Right cardiac atrium (tissue), 5 donors: ENCODE data around the gene DHRSX. TPM values are rescaled to one million over a fixed set of nuclear protein-coding genes. Genes with fewer than 3 reads are reported as not detected.
"Not testable (repeated sequence)": the region's sequence is repeated elsewhere in the genome, so short reads cannot be mapped to it uniquely, and the experiment has no call there.

Experiments used
- ATAC-seq, 2 donors: fragments of 200-7000 bp; cut with Tn5 transposase; one replicate each; pipeline versions ENCODE4 v1.8.0 to v1.9.1; 2020; ENCODE audit warnings: moderate library complexity in 2 of 2, mild to moderate bottlenecking in 1 of 2
- DNase-seq, 3 donors: peaks; one replicate each; pipeline ENCODE4 v3.0.0-alpha.2; 2020
- H3K27ac ChIP-seq: one replicate; pipeline ENCODE4 v1.5.1; 2013; ENCODE audit warnings: mild to moderate bottlenecking, low read length, control low read depth, moderate library complexity
- H3K27me3 ChIP-seq: one replicate; pipeline ENCODE4 v1.6.1; 2013; ENCODE audit not compliant: control insufficient read depth, insufficient read depth
- H3K4me1 ChIP-seq: one replicate; pipeline ENCODE4 v1.6.1; 2013; ENCODE audit warnings: low read length; ENCODE audit not compliant: control insufficient read depth, insufficient read depth
- H3K4me3 ChIP-seq: one replicate; pipeline ENCODE4 v1.5.1; 2013; ENCODE audit warnings: low read length, control low read depth
- H3K9me3 ChIP-seq: one replicate; pipeline ENCODE4 v1.6.1; 2013; ENCODE audit warnings: low read length; ENCODE audit not compliant: control insufficient read depth
- WGBS: extraction: QIAGEN DNeasy Blood & Tissue Kit; methylation state at CpG from one replicate; pipeline ENCODE4 v1.1.7; 2013; 5-methylcytosine and 5-hydroxymethylcytosine counted together
- intact Hi-C, 4 donors: fragments of 100-400 bp; cut with DNase I; formaldehyde crosslinking; loops; one replicate each; pipeline versions ENCODE4 v1.11.0 to v1.14.0; 2022 to 2023
- polyA plus RNA-seq: library from polyadenylated mRNA; stranded (reverse); fragments of 200-250 nt; gene quantifications from one replicate; pipeline ENCODE4 v1.2.3, GENCODE V29; 2013
- total RNA-seq, 4 donors: library from RNA; stranded (reverse); fragmentation: NEBNext Ultra II Directional; extraction: Animal tissue kit (Norgen Biotek cat#: 25700); gene quantifications; one replicate each; pipeline ENCODE4 v1.2.1, GENCODE V29; 2021
- donor health status: healthy with polysubstance abuse.
- donor health status: DM: no; HTN: yes; CAD: no.
- donor health status: DM: no; HTN: no; CAD: no.
- donor health status: DM: no; HTN: yes; CAD: no; lungs with severe emphysema.
- donor health status: DM: yes; HTN: yes; CAD: no.

DHRSX gene
- total and polyA plus RNA-seq, 5 donors = 22.2 to 43.7 (median 30.1) TPM

DNA sequence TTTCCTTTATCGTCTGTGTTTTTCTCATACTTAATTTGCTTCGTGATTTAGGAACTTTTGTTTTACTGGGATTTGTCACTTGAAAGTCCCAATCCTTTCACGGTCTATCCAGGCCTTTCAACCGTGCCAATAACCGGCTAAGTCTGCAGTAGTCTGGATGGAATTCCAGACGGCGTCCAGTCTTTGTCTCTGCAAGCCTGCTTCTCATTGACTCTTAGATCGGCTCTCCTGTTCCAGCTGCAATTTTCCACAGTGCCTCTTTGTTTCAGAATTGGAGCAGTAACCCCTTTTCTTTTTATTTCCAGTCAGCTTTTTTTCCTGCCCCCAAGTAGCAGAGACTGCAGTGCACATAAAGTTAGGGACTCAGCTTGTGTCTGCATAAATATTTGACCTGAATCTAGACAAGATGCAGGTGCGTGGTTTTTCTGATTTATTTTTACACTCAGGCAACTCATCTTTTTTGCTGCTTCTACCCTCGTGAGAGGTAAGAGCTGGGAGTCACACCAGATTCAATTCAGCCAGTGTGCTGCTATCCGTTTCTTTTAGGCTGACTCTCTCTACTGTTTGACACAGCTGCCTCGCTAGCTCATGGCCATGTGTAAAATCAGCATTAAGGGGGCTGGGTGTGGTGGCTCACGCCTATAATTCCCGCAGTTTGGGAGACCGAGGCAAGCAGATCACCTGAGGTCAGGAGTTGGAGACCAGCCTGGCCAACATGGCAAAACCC lies 37.4 kb upstream of the DHRSX start:
- no peaks in the 10 kb centered on the region for H3K9me3 ChIP-seq
- WGBS = 61% methylated on average over 15 of the region's 15 CpGs
- no peak overlapping the region for H3K27ac ChIP-seq
- ATAC-seq (peak; percentile 58 to 95), DNase-seq (no peak)
- peaks cover 3% of the 10 kb centered on the region for H3K4me1 ChIP-seq
- H3K27me3 ChIP-seq = no peaks in the 10 kb centered on the region
- intact Hi-C loops = no loop called here
- no peak overlapping the region for H3K4me3 ChIP-seq

DNA sequence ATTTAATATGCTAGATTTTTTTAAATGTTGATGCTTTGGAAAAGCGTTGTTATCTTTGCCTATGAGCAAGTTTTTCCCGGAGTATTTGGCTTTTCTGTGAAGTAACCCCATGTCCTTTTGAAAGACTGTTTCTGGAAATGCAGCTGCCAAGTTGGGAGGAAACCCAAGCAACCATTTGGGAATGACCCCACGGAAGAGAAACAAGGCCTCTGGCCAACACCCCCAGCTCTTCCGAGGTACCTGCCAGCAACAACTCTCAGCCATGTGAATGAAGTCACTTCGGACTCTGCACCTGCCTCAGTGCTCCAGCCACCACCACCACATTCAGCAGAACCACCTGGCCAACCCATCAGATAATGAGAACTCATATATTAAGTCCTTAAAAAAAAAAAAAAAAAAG lies 36.2 kb upstream of the DHRSX start:
- 53% methylated on average over 5 of the region's 5 CpGs for WGBS
- Histone ChIP-seq H3K27me3 (no peaks in the 10 kb centered on the region), H3K4me3 (no peak overlapping the region), H3K4me1 (peaks cover 3% of the 10 kb centered on the region), H3K9me3 (no peaks in the 10 kb centered on the region), H3K27ac (no peak overlapping the region)
- peak; percentile 21 to 81 for ATAC-seq
- intact Hi-C loops = no loop called here
- DNase-seq = peak in 2 of 3 donors; percentile 19 to 75

DNA sequence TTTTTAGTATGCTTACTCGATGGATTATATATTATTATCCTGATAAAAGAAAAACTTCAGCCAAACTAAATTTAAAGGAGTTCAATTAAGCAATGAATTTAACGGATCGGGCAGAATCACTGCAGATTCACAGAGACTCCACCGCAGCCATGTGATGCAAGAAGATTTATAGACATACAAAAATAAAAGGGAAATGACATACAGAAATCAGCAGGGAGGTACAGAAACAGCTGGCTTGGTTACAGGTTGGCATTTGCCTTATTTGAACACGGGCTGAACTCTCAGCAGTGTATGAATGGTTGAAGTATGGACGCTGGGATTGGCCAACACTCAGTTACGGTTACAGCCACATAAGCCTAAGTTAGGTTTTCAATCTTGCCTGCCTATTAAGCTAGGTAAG lies 35.4 kb upstream of the DHRSX start:
- Histone ChIP-seq H3K27me3 (no peaks in the 10 kb centered on the region), H3K27ac (no peak overlapping the region), H3K4me1 (peaks cover 3% of the 10 kb centered on the region), H3K4me3 (no peak overlapping the region), H3K9me3 (no peaks in the 10 kb centered on the region)
- intact Hi-C loops = no loop called here
- DNase-seq (no peak), ATAC-seq (no peak)
- WGBS = 84% methylated on average over 7 of the region's 7 CpGs

DNA sequence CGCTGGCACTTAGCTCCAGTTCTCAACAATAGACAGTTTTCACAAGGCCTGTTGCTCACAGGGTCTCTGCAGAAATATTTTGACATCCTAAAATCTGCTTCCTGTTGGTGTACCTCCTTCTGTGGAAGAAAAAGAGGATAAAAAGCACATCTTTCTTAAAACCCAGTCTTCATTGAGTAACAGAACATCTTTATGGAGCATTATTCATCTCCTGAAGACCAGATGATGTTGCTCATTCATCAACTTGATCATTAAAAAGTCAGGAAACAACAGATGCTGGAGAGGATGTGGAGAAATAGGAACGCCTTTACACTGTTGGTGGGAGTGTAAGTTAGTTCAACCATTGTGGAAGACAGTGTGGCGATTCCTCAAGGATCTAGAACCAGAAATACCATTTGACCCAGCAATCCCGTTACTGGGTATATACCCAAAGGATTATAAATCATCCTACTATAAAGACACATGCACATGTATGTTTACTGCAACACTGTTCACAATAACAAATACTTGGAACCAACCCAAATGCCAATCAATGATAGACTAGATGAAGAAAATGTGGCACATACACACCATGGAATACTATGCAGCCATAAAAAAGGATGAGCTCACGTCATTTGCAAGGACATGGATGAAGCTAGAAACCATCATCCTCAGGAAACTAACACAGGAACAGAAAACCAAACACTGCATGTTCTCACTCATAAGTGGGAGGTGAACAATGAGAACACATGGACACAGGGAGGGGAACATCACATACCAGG lies 33.7 kb upstream of the DHRSX start:
- H3K4me1 ChIP-seq, intact Hi-C loops, H3K9me3 ChIP-seq, H3K27ac ChIP-seq, ATAC-seq, H3K4me3 ChIP-seq, H3K27me3 ChIP-seq, DNase-seq: not testable (repeated sequence)
- WGBS = 62% methylated on average over 5 of the region's 5 CpGs

DNA sequence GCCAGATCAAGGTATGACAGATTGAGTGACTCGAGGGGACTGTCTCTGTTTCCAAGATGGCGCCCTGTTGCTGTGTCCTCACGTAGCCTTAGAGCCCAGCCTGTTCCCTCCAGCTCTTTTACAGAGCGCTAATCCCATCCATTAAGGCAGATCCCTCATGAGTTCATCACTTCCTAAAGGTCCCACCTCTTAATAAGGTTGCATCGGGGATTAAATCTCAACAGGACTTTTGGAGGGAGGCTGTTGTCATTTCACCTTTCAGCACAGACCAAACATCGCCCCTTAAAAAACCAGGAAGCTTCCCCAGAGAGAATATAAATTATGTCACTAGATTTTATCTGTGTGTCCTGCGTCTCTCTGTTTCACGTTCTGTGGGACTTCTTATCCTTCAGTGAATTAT lies 32.6 kb upstream of the DHRSX start:
- no peak for DNase-seq
- H3K27ac ChIP-seq = no peak overlapping the region
- no peak for ATAC-seq
- no peaks in the 10 kb centered on the region for H3K27me3 ChIP-seq
- no peak overlapping the region for H3K4me3 ChIP-seq
- no peaks in the 10 kb centered on the region for H3K9me3 ChIP-seq
- peaks cover 3% of the 10 kb centered on the region for H3K4me1 ChIP-seq
- intact Hi-C loops = no loop called here
- WGBS = 63% methylated on average over 8 of the region's 8 CpGs

DNA sequence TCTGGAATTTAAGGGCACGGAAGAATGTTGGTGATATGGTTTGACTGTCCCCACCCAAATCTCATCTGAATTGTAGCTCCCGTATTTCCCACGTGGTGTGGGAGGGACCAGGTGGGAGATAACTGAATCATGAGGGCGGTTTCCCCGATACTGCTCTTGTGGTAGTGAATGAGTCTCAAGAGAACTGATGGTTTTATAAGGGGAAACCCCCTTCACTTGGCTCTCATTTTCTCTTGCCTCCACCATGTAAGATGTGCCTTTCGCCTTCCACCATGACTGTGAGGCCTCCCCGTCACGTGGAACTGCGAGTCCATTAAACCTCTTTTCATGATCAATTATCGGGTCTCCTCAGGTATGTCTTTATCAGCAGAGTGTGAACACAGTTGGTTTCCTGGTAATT lies 25.6 kb upstream of the DHRSX start:
- no peak overlapping the region for H3K4me3 ChIP-seq
- ATAC-seq (no peak), DNase-seq (no peak)
- intact Hi-C loops = no loop called here
- WGBS = 88% methylated on average over 10 of the region's 10 CpGs
- H3K27ac ChIP-seq = no peak overlapping the region
- H3K9me3 ChIP-seq = no peaks in the 10 kb centered on the region
- H3K4me1 ChIP-seq = no peaks in the 10 kb centered on the region
- H3K27me3 ChIP-seq = no peaks in the 10 kb centered on the region

DNA sequence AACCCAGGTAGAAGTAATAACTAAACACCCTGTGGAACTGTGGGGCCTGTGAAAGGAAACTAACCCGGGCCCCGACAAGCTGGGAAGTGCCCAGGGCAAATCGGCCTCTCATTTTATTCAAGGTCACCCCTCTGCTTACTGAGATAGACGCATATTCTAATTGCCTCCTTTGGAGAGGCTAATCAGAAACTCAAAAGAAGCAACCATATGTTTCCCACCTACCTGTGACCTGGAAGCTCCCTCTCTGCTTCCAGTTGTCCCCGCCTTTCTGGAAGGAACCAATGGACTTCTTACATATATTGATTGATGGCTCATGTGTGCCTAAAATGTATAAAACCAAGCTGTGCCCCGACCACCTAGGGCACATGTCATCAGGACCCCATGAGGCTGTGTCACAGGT lies 23.1 kb upstream of the DHRSX start:
- no peaks in the 10 kb centered on the region for H3K27me3 ChIP-seq
- H3K4me1 ChIP-seq = no peaks in the 10 kb centered on the region
- ATAC-seq = no peak
- 65% methylated on average over 6 of the region's 6 CpGs for WGBS
- no peak overlapping the region for H3K27ac ChIP-seq
- no peak for DNase-seq
- intact Hi-C loops = no loop called here
- no peak overlapping the region for H3K4me3 ChIP-seq
- H3K9me3 ChIP-seq = no peaks in the 10 kb centered on the region

DNA sequence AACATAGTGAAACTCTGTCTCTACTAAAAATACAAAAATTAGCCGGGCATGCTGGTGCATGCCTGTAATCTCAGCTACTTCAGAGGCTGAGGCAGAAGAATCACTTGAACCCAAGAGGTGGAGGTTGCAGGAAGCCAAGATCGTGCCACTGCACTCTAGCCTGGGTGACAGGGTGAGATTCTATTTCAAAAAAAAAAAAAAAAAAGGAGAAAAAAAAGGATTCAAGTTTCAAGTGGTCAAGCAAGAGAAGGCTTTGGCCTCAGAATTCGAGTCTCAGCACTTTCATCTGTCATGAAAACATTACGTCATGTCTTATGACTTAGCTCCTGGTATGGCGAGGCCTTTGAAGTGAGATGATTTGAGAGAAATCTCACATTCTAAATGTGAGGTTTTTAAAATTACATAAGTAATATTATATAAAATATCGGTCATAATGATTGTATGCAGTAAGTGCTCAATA lies 21.2 kb upstream of the DHRSX start:
- H3K4me1 ChIP-seq = no peaks in the 10 kb centered on the region
- ATAC-seq (no peak), DNase-seq (no peak)
- no peak overlapping the region for H3K27ac ChIP-seq
- WGBS = 79% methylated on average over 6 of the region's 6 CpGs
- no peaks in the 10 kb centered on the region for H3K27me3 ChIP-seq
- H3K9me3 ChIP-seq = no peaks in the 10 kb centered on the region
- no peak overlapping the region for H3K4me3 ChIP-seq
- intact Hi-C loops = no loop called here

DNA sequence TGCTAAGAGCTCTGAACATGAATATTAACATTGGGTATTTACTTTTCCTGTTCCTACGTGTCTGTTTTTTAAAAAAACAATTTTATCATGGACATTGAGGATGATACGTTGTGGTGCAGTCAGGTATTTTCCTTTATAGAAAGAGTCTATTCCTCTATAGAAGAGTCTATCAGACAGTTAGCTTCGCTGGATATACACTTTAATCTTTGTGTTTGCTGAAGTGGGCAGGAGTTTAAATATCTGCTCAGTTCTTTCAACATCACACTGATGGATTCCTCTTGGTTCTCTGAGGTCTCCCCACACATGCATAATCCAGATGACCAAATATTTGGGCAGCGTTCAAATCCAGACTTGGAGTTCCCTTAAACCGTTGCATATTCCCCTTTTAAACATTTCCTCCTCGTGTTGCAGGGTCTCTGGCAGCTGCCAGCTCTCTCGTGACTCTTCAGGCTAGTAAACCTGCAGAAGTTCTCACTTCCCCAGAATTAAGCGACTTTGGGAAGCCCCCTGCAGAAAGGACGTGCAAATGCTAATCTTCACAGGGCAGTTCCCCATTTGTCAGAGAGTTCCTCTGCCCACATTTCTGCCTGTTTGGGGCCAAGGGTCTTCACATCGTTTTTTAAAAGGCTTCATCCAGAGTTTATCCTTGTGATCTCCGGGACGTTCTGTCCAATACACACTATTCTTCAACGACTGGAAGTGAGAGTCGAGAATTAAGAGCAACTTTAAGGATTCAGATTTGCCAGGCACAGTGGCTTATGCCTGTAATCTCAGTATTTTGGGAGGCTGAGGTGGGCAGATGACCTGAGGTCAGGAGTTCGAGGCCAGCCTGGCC lies 20.5 kb upstream of the DHRSX start:
- no peaks in the 10 kb centered on the region for H3K27me3 ChIP-seq
- H3K9me3 ChIP-seq = no peaks in the 10 kb centered on the region
- WGBS = 34% methylated on average over 15 of the region's 15 CpGs
- intact Hi-C loops = no loop called here
- H3K4me3 ChIP-seq = no peak overlapping the region
- no peak overlapping the region for H3K27ac ChIP-seq
- ATAC-seq (peak; percentile 16 to 67), DNase-seq (no peak)
- no peaks in the 10 kb centered on the region for H3K4me1 ChIP-seq

DNA sequence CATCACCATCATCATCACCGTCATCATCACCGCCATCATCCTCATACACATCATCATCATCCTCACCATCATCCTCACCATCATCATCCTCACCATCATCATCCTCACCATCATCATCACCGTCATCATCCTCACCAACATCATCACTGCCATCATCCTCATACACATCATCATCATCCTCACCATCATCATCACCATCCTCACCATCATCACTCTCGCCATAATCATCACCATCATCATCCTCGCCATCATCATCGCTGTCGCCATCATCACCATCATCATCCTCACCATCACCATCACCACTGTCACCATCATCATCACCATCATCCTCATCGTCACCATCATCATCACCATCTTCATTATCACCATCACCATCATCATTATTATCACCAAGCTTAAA lies 19.8 kb upstream of the DHRSX start:
- intact Hi-C loops = no loop called here
- Histone ChIP-seq H3K27me3 (no peaks in the 10 kb centered on the region), H3K27ac (no peak overlapping the region), H3K4me1 (no peaks in the 10 kb centered on the region), H3K4me3 (no peak overlapping the region), H3K9me3 (no peaks in the 10 kb centered on the region)
- ATAC-seq (no peak), DNase-seq (no peak)
- 96% methylated on average over 8 of the region's 8 CpGs for WGBS

DNA sequence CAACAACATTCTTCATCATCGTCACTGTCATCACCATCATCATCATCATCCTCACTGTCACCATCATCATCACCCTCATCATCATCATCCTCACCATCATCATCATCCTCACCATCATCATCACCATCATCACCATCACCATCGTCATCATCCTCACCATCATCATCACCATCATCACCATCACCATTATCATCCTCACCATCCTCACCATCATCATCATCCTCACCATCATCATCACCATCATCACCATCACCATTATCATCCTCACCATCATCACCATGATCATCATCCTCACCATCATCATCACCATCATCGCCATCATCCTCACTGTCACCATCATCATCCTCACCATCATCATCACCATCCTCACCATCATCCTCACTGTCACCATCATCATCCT lies 18.9 kb upstream of the DHRSX start:
- H3K27ac ChIP-seq, H3K9me3 ChIP-seq, H3K27me3 ChIP-seq, ATAC-seq, H3K4me1 ChIP-seq, DNase-seq, intact Hi-C loops, H3K4me3 ChIP-seq: not testable (repeated sequence)
- 52% methylated on average over 3 of the region's 3 CpGs for WGBS
